Astrocyte of the cerebellum (primary cell): ENCODE results near the gene MESD.

Experiments
- DNase-seq: peaks from one replicate; pipeline ENCODE4 v3.0.0-alpha.2; 2011; ENCODE audit warnings: low read depth
- H3K4me3 ChIP-seq: 2 replicates; pipeline ENCODE4 v1.5.1; 2011; ENCODE audit warnings: mild to moderate bottlenecking, low read depth, low read length, moderate library complexity
- in situ Hi-C: cut with HindIII; loops from 2 replicates; pipeline ENCODE4 v1.10.0; 2017; ENCODE audit warnings: low sequenced_read_pairs
- TF ChIP-seq, protein P1 (sequence below): IDR thresholded peaks from 2 replicates; pipeline ENCODE4 v1.5.1; 2012; ENCODE audit warnings: low read length, low read depth, moderate library complexity, mild to moderate bottlenecking; ENCODE audit errors: missing control alignments

Gene MESD

DNA sequence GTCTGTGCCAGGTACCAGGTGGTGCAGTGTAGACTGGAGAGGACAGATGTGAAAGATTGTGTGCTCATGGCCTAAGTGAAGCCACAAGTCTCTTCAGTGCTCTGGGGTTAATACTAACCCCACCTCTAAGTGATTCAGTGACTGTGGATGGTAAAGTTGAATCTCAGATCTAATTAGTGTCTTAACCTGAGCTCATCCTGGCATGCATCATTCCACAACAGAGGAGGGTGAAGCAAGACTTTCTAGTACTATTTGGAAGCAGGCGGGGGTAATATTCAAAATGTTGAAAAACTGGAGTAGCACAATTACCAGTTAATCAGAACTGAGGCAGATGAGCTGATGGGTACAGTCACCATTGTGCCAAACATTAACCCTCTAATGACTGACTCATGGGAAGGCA lies 2.8 kb upstream of the MESD start:
- DNase-seq = no peak
- in situ Hi-C loops = no loop called here
- TF ChIP-seq, protein P1, sequence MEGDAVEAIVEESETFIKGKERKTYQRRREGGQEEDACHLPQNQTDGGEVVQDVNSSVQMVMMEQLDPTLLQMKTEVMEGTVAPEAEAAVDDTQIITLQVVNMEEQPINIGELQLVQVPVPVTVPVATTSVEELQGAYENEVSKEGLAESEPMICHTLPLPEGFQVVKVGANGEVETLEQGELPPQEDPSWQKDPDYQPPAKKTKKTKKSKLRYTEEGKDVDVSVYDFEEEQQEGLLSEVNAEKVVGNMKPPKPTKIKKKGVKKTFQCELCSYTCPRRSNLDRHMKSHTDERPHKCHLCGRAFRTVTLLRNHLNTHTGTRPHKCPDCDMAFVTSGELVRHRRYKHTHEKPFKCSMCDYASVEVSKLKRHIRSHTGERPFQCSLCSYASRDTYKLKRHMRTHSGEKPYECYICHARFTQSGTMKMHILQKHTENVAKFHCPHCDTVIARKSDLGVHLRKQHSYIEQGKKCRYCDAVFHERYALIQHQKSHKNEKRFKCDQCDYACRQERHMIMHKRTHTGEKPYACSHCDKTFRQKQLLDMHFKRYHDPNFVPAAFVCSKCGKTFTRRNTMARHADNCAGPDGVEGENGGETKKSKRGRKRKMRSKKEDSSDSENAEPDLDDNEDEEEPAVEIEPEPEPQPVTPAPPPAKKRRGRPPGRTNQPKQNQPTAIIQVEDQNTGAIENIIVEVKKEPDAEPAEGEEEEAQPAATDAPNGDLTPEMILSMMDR = no peak
- H3K4me3 ChIP-seq = no peak overlapping the region

DNA sequence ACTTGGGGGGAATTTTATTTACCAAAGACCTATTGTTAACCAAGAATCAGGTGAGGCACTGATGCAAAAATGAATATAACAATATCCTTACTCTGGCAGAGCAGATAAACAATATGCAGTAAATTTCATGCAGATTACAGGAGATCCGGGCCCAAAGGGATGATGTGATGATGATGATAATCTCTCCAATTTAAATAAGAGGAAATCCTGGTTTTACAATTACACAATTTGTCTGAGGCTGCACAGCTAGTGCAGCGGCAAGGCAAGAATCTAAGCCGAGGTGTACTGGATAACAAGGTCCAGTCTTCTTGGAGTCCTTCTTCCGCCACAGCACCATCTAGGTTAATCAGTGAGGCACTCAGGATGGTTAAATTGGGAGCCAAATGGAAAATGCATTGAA lies 2.4 kb upstream of the MESD start:
- no peak overlapping the region for H3K4me3 ChIP-seq
- TF ChIP-seq, protein P1 = no peak
- in situ Hi-C loops = no loop called here
- no peak for DNase-seq

DNA sequence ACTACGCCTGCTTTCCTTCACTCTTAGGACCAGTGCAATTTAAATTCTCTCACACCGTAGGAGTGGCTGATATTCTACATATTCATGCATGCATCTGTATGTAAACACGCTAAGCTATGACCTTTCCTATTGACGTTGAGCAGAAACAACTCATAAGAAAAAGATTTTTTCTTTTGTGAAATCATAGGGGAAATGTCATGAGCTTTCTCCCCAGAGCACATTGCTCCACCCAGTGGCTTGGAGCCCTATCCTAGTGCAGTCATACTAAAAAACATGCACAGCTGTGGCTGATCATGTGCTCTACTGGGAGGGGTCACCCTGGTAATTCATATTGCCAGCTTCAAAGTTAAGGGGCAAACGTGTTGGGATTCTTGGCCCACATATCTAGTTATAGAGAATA lies 1.8 kb upstream of the MESD start:
- no peak overlapping the region for H3K4me3 ChIP-seq
- DNase-seq = no peak
- in situ Hi-C loops = no loop called here
- TF ChIP-seq, protein P1 = no peak

DNA sequence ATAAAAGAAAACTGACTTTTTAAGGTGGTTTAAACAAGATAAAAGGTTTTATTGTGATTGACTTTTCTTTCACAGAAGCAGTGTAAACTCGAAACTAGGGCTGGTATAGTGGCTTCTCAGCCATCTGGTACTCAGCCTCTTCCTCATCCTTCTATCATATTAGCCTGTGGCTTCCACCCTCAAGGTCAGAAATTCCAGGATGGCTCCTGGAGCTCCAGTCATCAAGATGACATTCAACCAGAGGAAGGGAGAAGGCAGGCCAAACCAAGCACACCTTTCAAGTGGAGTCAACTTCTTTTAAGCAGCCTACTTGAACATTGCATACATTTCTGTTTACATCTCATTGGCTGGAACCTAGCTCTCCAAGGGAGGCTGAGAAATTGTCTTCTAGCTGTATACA lies 1.3 kb upstream of the MESD start:
- TF ChIP-seq, protein P1 = no peak
- in situ Hi-C loops = no loop called here

DNA sequence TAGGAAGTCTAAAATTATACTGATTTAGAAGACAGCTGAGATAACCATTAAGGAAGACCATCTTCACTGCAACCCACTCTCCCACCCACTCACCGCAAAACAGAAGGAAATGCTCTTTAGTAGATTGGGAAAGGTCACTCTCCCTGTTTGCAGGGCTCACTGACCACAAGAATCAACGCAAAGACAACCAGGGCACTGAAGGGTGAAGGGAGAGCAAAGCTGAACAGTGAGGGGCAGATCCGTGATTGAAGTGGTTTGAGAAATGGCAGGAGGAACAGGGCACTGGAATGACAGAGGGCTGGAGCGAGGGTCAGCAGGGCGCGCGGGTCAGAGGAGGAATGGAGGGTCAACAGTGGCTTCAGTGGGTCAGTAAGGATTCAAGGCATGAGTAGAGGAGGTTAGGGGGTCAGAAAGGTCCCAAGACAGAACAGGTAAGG lies 520 bp downstream of the MESD start:
- TF ChIP-seq, protein P1 = no peak
- H3K4me3 ChIP-seq = peak overlapping the region; percentile 91
- DNase-seq = no peak
- in situ Hi-C loops = no loop called here

More for the DNA sequence above, 1.3 kb upstream of the MESD start:
- no peak overlapping the region for H3K4me3 ChIP-seq
- DNase-seq = no peak

DNA sequence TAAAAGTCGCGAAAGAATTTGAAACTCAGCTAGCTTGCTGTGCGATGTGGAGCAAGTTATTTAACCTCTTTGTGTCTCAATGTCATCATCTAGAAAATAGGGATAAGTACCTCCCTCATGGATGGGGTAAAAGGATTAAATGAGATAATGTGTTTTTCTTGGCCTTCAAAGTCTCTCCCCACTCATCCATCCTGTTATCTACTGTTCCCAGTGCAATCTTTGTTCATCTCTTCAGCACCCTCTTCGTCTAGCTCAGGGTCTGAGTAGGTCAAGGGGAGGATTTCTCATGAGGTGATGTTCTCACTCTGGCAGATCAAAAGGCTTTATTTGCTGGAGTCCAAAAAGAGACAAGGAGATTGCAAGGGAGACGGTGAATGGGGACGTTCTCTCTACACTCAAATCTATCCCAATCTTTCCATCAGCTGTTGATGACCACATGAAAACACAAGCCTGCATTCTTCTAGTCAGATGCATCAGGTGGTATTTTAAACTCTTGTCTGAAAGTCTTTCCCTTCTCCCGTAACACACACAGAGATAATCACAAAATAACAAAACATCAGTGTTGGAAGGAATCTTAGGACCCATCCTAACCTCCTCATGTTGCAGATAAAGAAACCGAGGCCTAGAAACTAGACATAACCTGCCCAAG lies 1.3 kb downstream of the MESD start:
- in situ Hi-C loops = no loop called here
- TF ChIP-seq, protein P1 = no peak

More for the DNA sequence above, 1.3 kb downstream of the MESD start:
- H3K4me3 ChIP-seq = peak overlapping the region; percentile 91
- DNase-seq = no peak
